K562 (cell line): ENCODE measurements around the gene ARHGAP22. TPM values are rescaled to one million over a fixed set of nuclear protein-coding genes. Genes with fewer than 3 reads are reported as not detected.

ENCODE experiments used
- ARID3A ChIP-seq: IDR thresholded peaks from 2 replicates; pipeline ENCODE4 v1.6.1; 2012; ENCODE audit warnings: low read depth, low read length, improper control_type of control experiment, borderline replicate concordance
- C11orf30 ChIP-seq: fragments of 450-650 bp; IDR thresholded peaks from 2 replicates; pipeline ENCODE4 v1.6.1; 2016; ENCODE audit warnings: low read depth, mild to moderate bottlenecking
- CEBPZ ChIP-seq: fragments of 150-350 bp; IDR thresholded peaks from 2 replicates; pipeline ENCODE4 v1.6.1; 2014; ENCODE audit warnings: low read depth, mild to moderate bottlenecking, low read length, borderline replicate concordance
- CREBBP ChIP-seq: IDR thresholded peaks from one replicate; pipeline ENCODE4 v1.6.1; 2012; ENCODE audit warnings: low read depth, mild to moderate bottlenecking, control low read depth, inconsistent platforms, low read length
- DIDO1 ChIP-seq: fragments of 450-650 bp; IDR thresholded peaks from 2 replicates; pipeline ENCODE4 v1.6.1; 2016; ENCODE audit warnings: low read depth, missing biosample characterization, missing genetic modification characterization
- E2F5 ChIP-seq: sonication (generic); formaldehyde crosslinking; IDR thresholded peaks from 2 replicates; pipeline ENCODE4 v1.8.0; 2022; ENCODE audit warnings: mild to moderate bottlenecking, missing genetic modification reagents
- GTF2F1 ChIP-seq: IDR thresholded peaks from 2 replicates; pipeline ENCODE4 v1.6.1; 2011; ENCODE audit warnings: low read depth, low read length, improper control_type of control experiment
- KDM2B ChIP-seq: fragments of 250-450 bp; sonication (Bioruptor Pico); IDR thresholded peaks from 2 replicates; pipeline ENCODE4 v1.8.0; 2021; ENCODE audit warnings: mild to moderate bottlenecking, moderate library complexity
- KHSRP ChIP-seq: fragments of 450-650 bp; IDR thresholded peaks from 2 replicates; pipeline ENCODE4 v1.6.1; 2017
- MAZ ChIP-seq, 2 experiments: fragments of 450-650 bp in 1 of 2; sonication (generic) in 1 of 2; formaldehyde crosslinking; IDR thresholded peaks in 1 of 2; conservative IDR thresholded peaks in 1 of 2; 2 replicates each; pipeline versions ENCODE4 v1.4.0 to v1.5.0; 2020; ENCODE audit warnings: mild to moderate bottlenecking in 1 of 2, missing genetic modification reagents in 1 of 2
- MCM7 ChIP-seq, 2 experiments: fragments of 450-650 bp; IDR thresholded peaks; 2 replicates each; pipeline ENCODE4 v1.6.1; 2016 to 2018
- MECOM ChIP-seq: fragments of 250-450 bp; sonication (Bioruptor Pico); IDR thresholded peaks from 2 replicates; pipeline ENCODE4 v1.8.0; 2022; ENCODE audit warnings: inconsistent platforms
- SMAD3 ChIP-seq: fragments of 450-650 bp; formaldehyde crosslinking; conservative IDR thresholded peaks from 2 replicates; pipeline ENCODE4 v1.4.0; 2020; ENCODE audit warnings: mild to moderate bottlenecking
- SP1 ChIP-seq: sonication (generic); formaldehyde crosslinking; IDR thresholded peaks from 2 replicates; pipeline ENCODE4 v1.8.1; 2022; ENCODE audit warnings: mild to moderate bottlenecking, missing genetic modification reagents
- SPI1 ChIP-seq: IDR thresholded peaks from 2 replicates; pipeline ENCODE4 v1.6.1; 2011; ENCODE audit warnings: low read depth, low read length, control low read depth, borderline replicate concordance
- ZC3H8 ChIP-seq: fragments of 450-650 bp; IDR thresholded peaks from 2 replicates; pipeline ENCODE4 v1.6.1; 2017
- ZFP36 ChIP-seq: fragments of 150-350 bp; IDR thresholded peaks from 2 replicates; pipeline ENCODE4 v1.6.1; 2018; ENCODE audit warnings: low read length, low read depth; ENCODE audit not compliant: partially characterized antibody
- ZNF398 ChIP-seq: fragments of 250-450 bp; sonication (Bioruptor Pico); IDR thresholded peaks from 2 replicates; pipeline ENCODE4 v1.8.0; 2021; ENCODE audit warnings: moderate library complexity, mild to moderate bottlenecking, inconsistent platforms
- ZNF431 ChIP-seq: sonication (generic); formaldehyde crosslinking; IDR thresholded peaks from 2 replicates; pipeline ENCODE4 v1.8.0; 2022; ENCODE audit warnings: mild to moderate bottlenecking, missing genetic modification reagents
- ZNF551 ChIP-seq: fragments of 250-450 bp; sonication (Bioruptor Pico); IDR thresholded peaks from 2 replicates; pipeline ENCODE4 v1.5.0; 2021; ENCODE audit warnings: mild to moderate bottlenecking, moderate library complexity
- ZNF696 ChIP-seq: fragments of 250-450 bp; sonication (Bioruptor Pico); conservative IDR thresholded peaks from 2 replicates; pipeline ENCODE4 v1.4.0; 2020; ENCODE audit warnings: mild to moderate bottlenecking, moderate library complexity
- ZSCAN32 ChIP-seq: fragments of 450-650 bp; formaldehyde crosslinking; IDR thresholded peaks from 2 replicates; pipeline ENCODE4 v1.4.0; 2020; ENCODE audit warnings: mild to moderate bottlenecking, moderate library complexity
- polyA plus RNA-seq, 8 experiments: library from polyadenylated mRNA; depleted of rRNA in 4 of 8; stranded (reverse) in 5 of 8; unstranded in 3 of 8; fragments of >200 nt; fragmentation: Nextera tagmentation in 2 of 8; fragmentation: Illumina TruSeq in 1 of 8; extraction: Ambion mirVana in 2 of 8; extraction: Trizol in 1 of 8; gene quantifications; 2 replicates each; pipeline versions ENCODE4 v1.2.1 to v1.2.3, GENCODE V29; 2011 to 2014; ENCODE audit warnings: inconsistent platforms in 1 of 8, missing spikeins in 1 of 8
- total RNA-seq, 7 experiments: library from RNA; depleted of rRNA in 6 of 7; stranded (reverse); fragments of >200 nt in 6 of 7; fragmentation: Illumina TruSeq in 2 of 7; extraction: Trizol in 2 of 7; gene quantifications; 2 replicates each; pipeline versions ENCODE4 v1.2.1 to v1.2.3, GENCODE V29; 2011 to 2021; ENCODE audit warnings: low replicate concordance in 1 of 7

The ARHGAP22 gene
- total and polyA plus RNA-seq, 9 of the 15 experiments (the other 6 are each of a cell fraction or from before 2014, with no cell fraction given): 1.3 to 28.1 (median 12.7) TPM

- TF ChIP-seq SP1 (CRISPR knock-in tag) (no peak), SMAD3 (CRISPR knock-in tag) (no peak), DIDO1 (tag) (no peak), KDM2B (no peak), C11orf30 (0 out of 2 replicates have a peak, but pooled peaks have one; percentile 9), ZNF398 (CRISPR knock-in tag) (no peak), KHSRP (no peak), ZNF431 (CRISPR knock-in tag) (no peak), CREBBP (no peak), ARID3A (no peak), ZC3H8 (no peak), MECOM (no peak), ZNF696 (no peak), SPI1 (peak; percentile 85), ZFP36 (no peak), MCM7 (IDR thresholded peaks at IDR 0.05) (no peak), CEBPZ (no peak), ZNF551 (CRISPR knock-in tag) (no peak), ZSCAN32 (CRISPR knock-in tag) (no peak), MAZ (CRISPR knock-in tag; conservative IDR thresholded peaks at IDR 0.05 in 1 of 2, IDR thresholded peaks at IDR 0.05 in 1 of 2) (0 out of 4 replicates have a peak, but pooled peaks of 1 of the 2 experiments have one; percentile 19), E2F5 (CRISPR knock-in tag) (no peak), GTF2F1 (no peak)
Observed at GRCh38 chr10:48507933-48508790, 96.7 kb downstream of the ARHGAP22 start (continued).
